ENCODE data around the gene SPTB.

DNA sequence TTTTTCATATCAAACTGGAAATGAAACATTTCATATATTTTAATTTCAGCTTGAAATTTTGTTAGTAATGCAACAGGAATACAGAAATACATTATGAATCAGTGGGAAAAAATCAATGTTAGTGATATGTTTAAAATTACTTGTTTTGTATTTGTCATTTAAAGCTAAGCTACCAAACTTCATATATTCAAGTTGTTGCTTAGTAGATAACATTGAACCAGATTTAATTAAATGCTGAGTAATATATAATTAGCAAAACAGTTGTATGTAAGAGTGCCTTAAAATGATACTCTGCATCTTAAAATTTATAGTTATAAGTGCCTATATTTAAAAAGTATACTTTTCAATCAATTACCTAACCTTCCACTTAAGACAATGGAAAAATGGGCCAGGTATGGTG lies 39.5 kb upstream of the SPTB start:
- TF ChIP-seq NFIC (IDR thresholded peaks at IDR 0.05) (no peak), ZBTB7A (IDR thresholded peaks at IDR 0.05; ENCODE audit: low read depth) (no peak), EP300 (IDR thresholded peaks at IDR 0.05; ENCODE audit: borderline replicate concordance) (no peak)
- TF ChIP-seq, protein P1, sequence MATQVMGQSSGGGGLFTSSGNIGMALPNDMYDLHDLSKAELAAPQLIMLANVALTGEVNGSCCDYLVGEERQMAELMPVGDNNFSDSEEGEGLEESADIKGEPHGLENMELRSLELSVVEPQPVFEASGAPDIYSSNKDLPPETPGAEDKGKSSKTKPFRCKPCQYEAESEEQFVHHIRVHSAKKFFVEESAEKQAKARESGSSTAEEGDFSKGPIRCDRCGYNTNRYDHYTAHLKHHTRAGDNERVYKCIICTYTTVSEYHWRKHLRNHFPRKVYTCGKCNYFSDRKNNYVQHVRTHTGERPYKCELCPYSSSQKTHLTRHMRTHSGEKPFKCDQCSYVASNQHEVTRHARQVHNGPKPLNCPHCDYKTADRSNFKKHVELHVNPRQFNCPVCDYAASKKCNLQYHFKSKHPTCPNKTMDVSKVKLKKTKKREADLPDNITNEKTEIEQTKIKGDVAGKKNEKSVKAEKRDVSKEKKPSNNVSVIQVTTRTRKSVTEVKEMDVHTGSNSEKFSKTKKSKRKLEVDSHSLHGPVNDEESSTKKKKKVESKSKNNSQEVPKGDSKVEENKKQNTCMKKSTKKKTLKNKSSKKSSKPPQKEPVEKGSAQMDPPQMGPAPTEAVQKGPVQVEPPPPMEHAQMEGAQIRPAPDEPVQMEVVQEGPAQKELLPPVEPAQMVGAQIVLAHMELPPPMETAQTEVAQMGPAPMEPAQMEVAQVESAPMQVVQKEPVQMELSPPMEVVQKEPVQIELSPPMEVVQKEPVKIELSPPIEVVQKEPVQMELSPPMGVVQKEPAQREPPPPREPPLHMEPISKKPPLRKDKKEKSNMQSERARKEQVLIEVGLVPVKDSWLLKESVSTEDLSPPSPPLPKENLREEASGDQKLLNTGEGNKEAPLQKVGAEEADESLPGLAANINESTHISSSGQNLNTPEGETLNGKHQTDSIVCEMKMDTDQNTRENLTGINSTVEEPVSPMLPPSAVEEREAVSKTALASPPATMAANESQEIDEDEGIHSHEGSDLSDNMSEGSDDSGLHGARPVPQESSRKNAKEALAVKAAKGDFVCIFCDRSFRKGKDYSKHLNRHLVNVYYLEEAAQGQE (IDR thresholded peaks at IDR 0.05; ENCODE audit: low read depth), result no peak

Measured in Ishikawa (cell line).